GM12864 (cell line): ENCODE measurements around the gene SRRM2.
A peak's percentile ranks its signal among the peaks of the same experiment; 100 is the strongest.

Source experiments
- DNase-seq: peaks from one replicate; pipeline ENCODE4 v3.0.0-alpha.2; 2011; ENCODE audit warnings: low read depth
- H3K4me3 ChIP-seq: 2 replicates; pipeline ENCODE4 v1.5.1; 2011; ENCODE audit warnings: mild to moderate bottlenecking, low read depth, low read length, control low read depth
- CTCF ChIP-seq: IDR thresholded peaks from 2 replicates; pipeline ENCODE4 v1.5.1; 2011; ENCODE audit warnings: low read depth, mild to moderate bottlenecking, moderate library complexity, low read length, control low read depth, inconsistent platforms; ENCODE audit errors: missing control alignments

The SRRM2 gene

GRCh38 chr16:2752035-2752849 is at the start of gene SRRM2:
Gene SRRM2, plus strand, starts transcription at chr16:2752638. Its CDS starts 3,727 bp downstream, at chr16:2756365.
- no peak for TF ChIP-seq CTCF
- H3K4me3 ChIP-seq = peak within 1 kb of the TSS; percentile 72
- DNase-seq = peak; percentile 88

GRCh38 chr16:2702871-2703745 is 49.3 kb upstream of the SRRM2 start:
- no peak for TF ChIP-seq CTCF
- no peak overlapping the region for H3K4me3 ChIP-seq
- no peak for DNase-seq

GRCh38 chr16:2704166-2704982 is 48.1 kb upstream of the SRRM2 start:
- no peak overlapping the region for H3K4me3 ChIP-seq
- no peak for TF ChIP-seq CTCF
- DNase-seq = no peak

- no peak for DNase-seq
- no peak overlapping the region for H3K4me3 ChIP-seq
- TF ChIP-seq CTCF = no peak
Measured at GRCh38 chr16:2704983-2705275, 47.5 kb upstream of the SRRM2 start.

- no peak overlapping the region for H3K4me3 ChIP-seq
- TF ChIP-seq CTCF = no peak
- no peak for DNase-seq
Measured at GRCh38 chr16:2705351-2705750, 47.1 kb upstream of the SRRM2 start.

GRCh38 chr16:2706085-2706484 is 46.4 kb upstream of the SRRM2 start:
- DNase-seq = no peak
- TF ChIP-seq CTCF = no peak
- no peak overlapping the region for H3K4me3 ChIP-seq
